OCI-LY7 (cell line): Measurements from ENCODE around the gene SH3TC1. TPM values are rescaled to one million over a fixed set of nuclear protein-coding genes. Genes with fewer than 3 reads are reported as not detected.

Source experiments
- total RNA-seq, 2 experiments: library from RNA; depleted of rRNA in 1 of 2; stranded (reverse); fragments of >200 nt in 1 of 2; shearing (Covaris generic) in 1 of 2; gene quantifications; 2 replicates each; pipeline ENCODE4 v1.2.3, GENCODE V29; 2014 to 2022

The SH3TC1 gene
- total RNA-seq, 2 experiments from 2014 or later: 17.5 to 42.4 TPM

Other genes starting within 250 kb of the SH3TC1 start
- gene ABLIM2, start 40.5 kb upstream of the SH3TC1 start, total RNA-seq (2014; rRNA removed; shearing (Covaris generic)): 0.23 and 0.76 TPM in 2 replicates
- gene ABLIM2, start 40.5 kb upstream of the SH3TC1 start, total RNA-seq (2022): 0.72 TPM in 1 of 2 replicates, not detected in the other
- gene HTRA3, start 70.5 kb downstream of the SH3TC1 start, total RNA-seq (2014; rRNA removed; shearing (Covaris generic)): not detected in 2 replicates
- not detected in 2 replicates for gene HTRA3, start 70.5 kb downstream of the SH3TC1 start, total RNA-seq (2022)
- 10.4 and 12.7 TPM in 2 replicates for gene ACOX3, start 241.4 kb downstream of the SH3TC1 start, total RNA-seq (2014; rRNA removed; shearing (Covaris generic))
- 16.8 and 21.0 TPM in 2 replicates for gene ACOX3, start 241.4 kb downstream of the SH3TC1 start, total RNA-seq (2022)
- gene TRMT44, start 241.5 kb downstream of the SH3TC1 start, total RNA-seq (2014; rRNA removed; shearing (Covaris generic)): 23.0 and 26.6 TPM in 2 replicates
- gene TRMT44, start 241.5 kb downstream of the SH3TC1 start, total RNA-seq (2022): 23.3 and 28.3 TPM in 2 replicates